GM23338 (cell line): ENCODE results near the gene SRPK2. TPM values are rescaled to one million over a fixed set of nuclear protein-coding genes. Genes with fewer than 3 reads are reported as not detected.

Source experiments
- ATAC-seq: fragments of 200-7000 bp; cut with Tn5 transposase; 3 replicates; pipeline ENCODE4 v1.9.1; 2020
- DNase-seq: peaks from one replicate; pipeline ENCODE4 v3.0.0-alpha.2; 2015; ENCODE audit warnings: low spot score
- H2AFZ ChIP-seq: fragments of 200-600 bp; sonication (generic); 2 replicates; pipeline ENCODE4 v1.8.0; 2016; ENCODE audit warnings: antibody characterized with exemption, mild to moderate bottlenecking, moderate library complexity
- H3F3A ChIP-seq: fragments of 200-600 bp; sonication (generic); replicated peaks from 2 replicates; pipeline ENCODE4 v1.8.0; 2017; ENCODE audit warnings: antibody characterized with exemption, mixed run types, low read depth
- H3K27ac ChIP-seq: fragments of 200-600 bp; sonication (generic); 2 replicates; pipeline ENCODE4 v1.6.1; 2016; ENCODE audit warnings: low read depth
- H3K27me3 ChIP-seq: fragments of 200-600 bp; sonication (generic); 2 replicates; pipeline ENCODE4 v1.8.0; 2016; ENCODE audit warnings: mild to moderate bottlenecking, mixed run types, moderate library complexity; ENCODE audit not compliant: insufficient read depth
- H3K36me3 ChIP-seq: fragments of 200-600 bp; sonication (generic); 2 replicates; pipeline ENCODE4 v1.8.0; 2016; ENCODE audit warnings: mild to moderate bottlenecking; ENCODE audit not compliant: insufficient read depth
- H3K4me1 ChIP-seq: fragments of 200-600 bp; sonication (generic); 2 replicates; pipeline ENCODE4 v1.8.0; 2016; ENCODE audit warnings: mild to moderate bottlenecking, moderate library complexity; ENCODE audit not compliant: insufficient read depth
- H3K4me2 ChIP-seq: fragments of 200-600 bp; sonication (generic); 2 replicates; pipeline ENCODE4 v1.7.1; 2017; ENCODE audit warnings: mixed run types
- H3K4me3 ChIP-seq: fragments of 200-600 bp; sonication (generic); 2 replicates; pipeline ENCODE4 v1.6.1; 2016; ENCODE audit warnings: mixed run types
- H3K79me2 ChIP-seq: fragments of 200-600 bp; sonication (generic); replicated peaks from 2 replicates; pipeline ENCODE4 v1.8.0; 2017; ENCODE audit warnings: mild to moderate bottlenecking; ENCODE audit not compliant: insufficient read depth
- H3K9me2 ChIP-seq: fragments of 200-600 bp; sonication (generic); 2 replicates; pipeline ENCODE4 v1.8.0; 2017; ENCODE audit not compliant: insufficient read depth
- H4K20me1 ChIP-seq: fragments of 200-600 bp; sonication (generic); replicated peaks from 2 replicates; pipeline ENCODE4 v1.8.0; 2017; ENCODE audit warnings: mild to moderate bottlenecking; ENCODE audit not compliant: insufficient read depth
- H3K27ac Mint-ChIP-seq: 2 replicates; pipeline ENCODE4 v1.8.0; 2020; ENCODE audit warnings: inconsistent platforms, mild to moderate bottlenecking, moderate library complexity, mixed read lengths
- H3K27me3 Mint-ChIP-seq: 3 replicates; pipeline ENCODE4 v1.8.0; 2022; ENCODE audit warnings: low read depth, mild to moderate bottlenecking, moderate library complexity, mixed read lengths, inconsistent platforms; ENCODE audit not compliant: insufficient read depth, poor library complexity
- H3K36me3 Mint-ChIP-seq: 3 replicates; pipeline ENCODE4 v1.8.0; 2021; ENCODE audit warnings: low read depth, mild to moderate bottlenecking, inconsistent platforms, moderate library complexity, mixed read lengths
- H3K4me1 Mint-ChIP-seq: 3 replicates; pipeline ENCODE4 v1.8.0; 2020; ENCODE audit warnings: mild to moderate bottlenecking, inconsistent platforms, mixed read lengths
- H3K4me3 Mint-ChIP-seq: 3 replicates; pipeline ENCODE4 v1.8.0; 2021; ENCODE audit warnings: moderate library complexity, mild to moderate bottlenecking, inconsistent platforms, mixed read lengths
- H3K9me3 Mint-ChIP-seq: 3 replicates; pipeline ENCODE4 v1.8.0; 2020; ENCODE audit warnings: moderate library complexity, mild to moderate bottlenecking, inconsistent platforms, mixed read lengths
- CREB1 ChIP-seq: fragments of 250-450 bp; sonication (Bioruptor Pico); IDR thresholded peaks from 2 replicates; pipeline ENCODE4 v1.5.0; 2020; ENCODE audit warnings: low read depth, mild to moderate bottlenecking, moderate library complexity
- CTCF ChIP-seq, 2 experiments: fragments of 200-600 bp in 1 of 2; sonication (generic) in 1 of 2; conservative IDR thresholded peaks; 2 replicates each; pipeline versions ENCODE4 v1.5.1 to v1.6.1; 2016 to 2017; ENCODE audit warnings: antibody characterized with exemption in 2 of 2, low read depth in 2 of 2, mild to moderate bottlenecking in 2 of 2, moderate library complexity in 1 of 2
- ETS1 ChIP-seq: IDR thresholded peaks from 2 replicates; pipeline ENCODE4 v1.6.1; 2016; ENCODE audit warnings: antibody characterized with exemption
- EZH2 ChIP-seq: fragments of 200-600 bp; sonication (generic); IDR thresholded peaks from one replicate; pipeline ENCODE4 v1.8.0; 2017; ENCODE audit warnings: antibody characterized with exemption, mild to moderate bottlenecking, low read depth; ENCODE audit not compliant: unreplicated experiment
- EZH2phosphoT487 ChIP-seq: fragments of 200-600 bp; sonication (generic); IDR thresholded peaks from one replicate; pipeline ENCODE4 v1.8.1; 2018; ENCODE audit warnings: antibody characterized with exemption; ENCODE audit not compliant: unreplicated experiment
- JUNB ChIP-seq: IDR thresholded peaks from one replicate; pipeline ENCODE4 v1.6.1; 2016; ENCODE audit warnings: antibody characterized with exemption; ENCODE audit not compliant: unreplicated experiment
- NANOG ChIP-seq: IDR thresholded peaks from 2 replicates; pipeline ENCODE4 v1.6.1; 2016; ENCODE audit warnings: antibody characterized with exemption, borderline replicate concordance
- POLR2AphosphoS5 ChIP-seq: IDR thresholded peaks from 2 replicates; pipeline ENCODE4 v1.6.1; 2016; ENCODE audit warnings: antibody characterized with exemption, low read depth
- REST ChIP-seq: IDR thresholded peaks from one replicate; pipeline ENCODE4 v1.6.1; 2018; ENCODE audit warnings: antibody characterized with exemption; ENCODE audit not compliant: unreplicated experiment
- STAT1 ChIP-seq: IDR thresholded peaks from one replicate; pipeline ENCODE4 v1.6.1; 2016; ENCODE audit warnings: antibody characterized with exemption; ENCODE audit not compliant: unreplicated experiment
- ZNF114 ChIP-seq: fragments of 250-450 bp; sonication (Bioruptor Pico); IDR thresholded peaks from 2 replicates; pipeline ENCODE4 v1.5.0; 2020; ENCODE audit warnings: mild to moderate bottlenecking, moderate library complexity
- ZNF331 ChIP-seq: fragments of 250-450 bp; sonication (Bioruptor Pico); IDR thresholded peaks from 2 replicates; pipeline ENCODE4 v1.5.0; 2020; ENCODE audit warnings: low read depth, mild to moderate bottlenecking, moderate library complexity
- ZNF462 ChIP-seq: fragments of 250-450 bp; sonication (Bioruptor Pico); IDR thresholded peaks from 2 replicates; pipeline ENCODE4 v1.5.0; 2020; ENCODE audit warnings: mild to moderate bottlenecking, moderate library complexity
- polyA plus RNA-seq: library from polyadenylated mRNA; unstranded; fragments of >200 nt; fragmentation: Nextera tagmentation; extraction: Ambion mirVana; gene quantifications from 2 replicates; pipeline ENCODE4 v1.2.1, GENCODE V29; 2016
- total RNA-seq: library from RNA; depleted of rRNA; stranded (reverse); fragments of >200 nt; shearing (Covaris generic); gene quantifications from 2 replicates; pipeline ENCODE4 v1.2.3, GENCODE V29; 2014

Gene SRPK2
- total and polyA plus RNA-seq, 2 experiments from 2014 or later: 66.3 to 91.5 TPM

- H3K27me3 ChIP-seq: no peaks in the 10 kb centered on the region
- Mint-ChIP-seq H3K9me3 (no peaks in the 10 kb centered on the region), H3K27me3 (no peaks in the 10 kb centered on the region), H3K36me3 (peaks cover 36% of the 10 kb centered on the region), H3K4me3 (no peak overlapping the region), H3K4me1 (no peaks in the 10 kb centered on the region), H3K27ac (no peak overlapping the region)
- no peak overlapping the region for H3K4me2 ChIP-seq
- H3K27ac ChIP-seq: no peak overlapping the region
- no peak overlapping the region for H2AFZ ChIP-seq
- no peak for ATAC-seq
- no peaks in the 10 kb centered on the region for H4K20me1 ChIP-seq
- no peak for DNase-seq
- H3F3A ChIP-seq: no peaks in the 10 kb centered on the region
- H3K36me3 ChIP-seq: no peaks in the 10 kb centered on the region; the same call in none of the 2 replicates
- TF ChIP-seq ZNF462 (CRISPR knock-in tag): no peak
- TF ChIP-seq EZH2phosphoT487: no peak
- TF ChIP-seq JUNB: no peak
- no peak for TF ChIP-seq ETS1
- no peak for TF ChIP-seq ZNF114 (CRISPR knock-in tag)
- no peak for TF ChIP-seq REST
- no peak for TF ChIP-seq CTCF (conservative IDR thresholded peaks at IDR 0.05; ENCODE audit: low read depth in 2 of 2)
- TF ChIP-seq POLR2AphosphoS5: no peak
- TF ChIP-seq EZH2: no peak
- no peak for TF ChIP-seq ZNF331
- no peak for TF ChIP-seq STAT1
- no peak for TF ChIP-seq NANOG
- no peak for TF ChIP-seq CREB1 (CRISPR knock-in tag)
- H3K9me2 ChIP-seq: no peaks in the 10 kb centered on the region
- no peaks in the 10 kb centered on the region for H3K79me2 ChIP-seq
- no peaks in the 10 kb centered on the region for H3K4me1 ChIP-seq
- H3K4me3 ChIP-seq: no peak overlapping the region
These were observed 225.0 kb downstream of the SRPK2 start for GRCh38 chr7:105163718-105164117.
